Neural progenitor cell (in vitro differentiated cells): ENCODE data around the gene HES4. TPM values are rescaled to one million over a fixed set of nuclear protein-coding genes. Genes with fewer than 3 reads are reported as not detected.

ENCODE experiments used
- DNase-seq: peaks from one replicate; pipeline ENCODE4 v3.0.0-alpha.2; 2016; ENCODE audit warnings: low spot score
- H2AFZ ChIP-seq: fragments of 200-600 bp; sonication (generic); replicated peaks from 2 replicates; pipeline ENCODE4 v1.6.1; 2016; ENCODE audit warnings: antibody characterized with exemption
- H3F3A ChIP-seq: fragments of 200-600 bp; sonication (generic); 2 replicates; pipeline ENCODE4 v1.6.1; 2016; ENCODE audit warnings: antibody characterized with exemption, low read depth
- H3K27ac ChIP-seq: fragments of 200-600 bp; sonication (generic); 2 replicates; pipeline ENCODE4 v1.5.1; 2016; ENCODE audit warnings: mild to moderate bottlenecking
- H3K27me3 ChIP-seq: fragments of 200-600 bp; sonication (generic); 2 replicates; pipeline ENCODE4 v1.6.1; 2016; ENCODE audit warnings: mild to moderate bottlenecking, moderate library complexity
- H3K36me3 ChIP-seq: fragments of 200-600 bp; sonication (generic); 2 replicates; pipeline ENCODE4 v1.5.1; 2016
- H3K4me1 ChIP-seq: fragments of 200-600 bp; sonication (generic); 2 replicates; pipeline ENCODE4 v1.6.1; 2016; ENCODE audit warnings: mixed run types
- H3K4me2 ChIP-seq: fragments of 200-600 bp; sonication (generic); 2 replicates; pipeline ENCODE4 v1.6.1; 2016
- H3K4me3 ChIP-seq: fragments of 200-600 bp; sonication (generic); 2 replicates; pipeline ENCODE4 v1.5.1; 2016
- H3K79me2 ChIP-seq: fragments of 200-600 bp; sonication (generic); 2 replicates; pipeline ENCODE4 v1.6.1; 2016; ENCODE audit warnings: low read depth
- H3K9ac ChIP-seq: fragments of 200-600 bp; sonication (generic); 2 replicates; pipeline ENCODE4 v1.6.1; 2016
- H3K9me3 ChIP-seq: fragments of 200-600 bp; sonication (generic); 2 replicates; pipeline ENCODE4 v1.5.1; 2016; ENCODE audit warnings: low read depth
- H4K20me1 ChIP-seq: fragments of 200-600 bp; sonication (generic); 2 replicates; pipeline ENCODE4 v1.6.1; 2016; ENCODE audit warnings: low read depth
- H3K27ac Mint-ChIP-seq: 3 replicates; pipeline ENCODE4 v1.8.0; 2021; ENCODE audit warnings: mixed read lengths
- H3K27me3 Mint-ChIP-seq: 2 replicates; pipeline ENCODE4 v1.8.0; 2022; ENCODE audit warnings: low read depth, mild to moderate bottlenecking, inconsistent platforms, moderate library complexity, mixed read lengths; ENCODE audit not compliant: insufficient read depth
- H3K36me3 Mint-ChIP-seq: 3 replicates; pipeline ENCODE4 v1.8.0; 2021; ENCODE audit warnings: mixed read lengths
- H3K4me1 Mint-ChIP-seq: 3 replicates; pipeline ENCODE4 v1.8.0; 2021; ENCODE audit warnings: mixed read lengths
- H3K4me3 Mint-ChIP-seq: 3 replicates; pipeline ENCODE4 v1.8.0; 2021; ENCODE audit warnings: mild to moderate bottlenecking, moderate library complexity, mixed read lengths
- H3K9me3 Mint-ChIP-seq: 3 replicates; pipeline ENCODE4 v1.8.0; 2020; ENCODE audit warnings: mixed read lengths
- EZH2 ChIP-seq: fragments of 200-600 bp; sonication (generic); IDR thresholded peaks from 2 replicates; pipeline ENCODE4 v1.6.1; 2017; ENCODE audit warnings: antibody characterized with exemption, mild to moderate bottlenecking, moderate library complexity
- EZH2phosphoT487 ChIP-seq: fragments of 200-600 bp; sonication (generic); IDR thresholded peaks from 2 replicates; pipeline ENCODE4 v1.6.1; 2017; ENCODE audit warnings: antibody characterized with exemption
- total RNA-seq: library from RNA; depleted of rRNA; stranded (reverse); fragments of >200 nt; gene quantifications from 2 replicates; pipeline ENCODE4 v1.2.3, GENCODE V29; 2015; ENCODE audit warnings: low replicate concordance
- TF ChIP-seq, protein P1 (sequence below): fragments of 200-600 bp; sonication (generic); IDR thresholded peaks from 2 replicates; pipeline ENCODE4 v1.5.1; 2017; ENCODE audit warnings: antibody characterized with exemption, mild to moderate bottlenecking

Gene HES4
- total RNA-seq, 1 donor from 2014 or later: 7.6 TPM

DNA sequence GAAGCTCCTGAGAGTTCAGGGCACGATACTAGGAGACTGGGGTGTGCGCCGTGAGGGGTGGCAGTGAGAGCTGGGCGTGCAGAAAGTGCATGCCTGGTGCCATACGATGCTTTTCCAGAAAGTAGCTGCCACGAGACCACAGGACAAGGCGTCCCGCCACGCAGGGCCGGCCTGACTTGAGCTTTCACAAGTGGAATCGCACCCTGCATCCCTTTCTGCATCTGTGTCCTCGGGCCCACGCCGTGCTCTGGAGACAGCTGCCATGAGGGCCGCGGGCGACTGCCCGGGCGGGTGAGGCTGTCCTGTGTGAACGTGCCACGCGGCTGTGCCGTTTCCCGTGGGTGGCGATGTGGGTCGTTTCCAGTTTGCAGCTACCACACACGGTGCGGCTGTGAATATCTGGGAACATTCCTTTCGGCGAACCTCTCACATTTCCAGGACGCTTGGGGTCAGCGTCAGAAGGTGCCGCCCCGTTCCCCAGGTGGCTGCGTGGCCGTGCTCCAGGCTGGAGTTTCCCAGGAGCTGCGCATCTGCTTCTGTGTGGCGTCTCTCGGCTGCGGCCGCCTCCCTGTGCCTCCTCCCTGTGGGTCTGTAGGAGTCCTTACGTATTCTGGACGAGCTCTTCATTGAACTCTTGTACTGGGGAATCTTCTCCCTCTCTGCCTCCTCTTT is 17.0 kb downstream of the HES4 start:
- Mint-ChIP-seq H3K4me1 (peaks cover 11% of the 10 kb centered on the region), H3K27me3 (peaks cover 18% of the 10 kb centered on the region), H3K4me3 (peak overlapping the region; percentile 46), H3K36me3 (peaks cover 3% of the 10 kb centered on the region), H3K9me3 (peaks cover 4% of the 10 kb centered on the region), H3K27ac (peak overlapping the region; percentile 79)
- Histone ChIP-seq H2AFZ (no peak overlapping the region), H3K9ac (no peak overlapping the region), H3K4me2 (no peak overlapping the region), H3K27ac (no peak overlapping the region), H3K9me3 (no peaks in the 10 kb centered on the region), H3F3A (no peaks in the 10 kb centered on the region), H3K4me3 (no peak overlapping the region), H3K36me3 (no peaks in the 10 kb centered on the region), H3K27me3 (peaks cover 76% of the 10 kb centered on the region), H3K79me2 (no peaks in the 10 kb centered on the region), H4K20me1 (no peaks in the 10 kb centered on the region), H3K4me1 (no peaks in the 10 kb centered on the region)
- TF ChIP-seq, protein P1, sequence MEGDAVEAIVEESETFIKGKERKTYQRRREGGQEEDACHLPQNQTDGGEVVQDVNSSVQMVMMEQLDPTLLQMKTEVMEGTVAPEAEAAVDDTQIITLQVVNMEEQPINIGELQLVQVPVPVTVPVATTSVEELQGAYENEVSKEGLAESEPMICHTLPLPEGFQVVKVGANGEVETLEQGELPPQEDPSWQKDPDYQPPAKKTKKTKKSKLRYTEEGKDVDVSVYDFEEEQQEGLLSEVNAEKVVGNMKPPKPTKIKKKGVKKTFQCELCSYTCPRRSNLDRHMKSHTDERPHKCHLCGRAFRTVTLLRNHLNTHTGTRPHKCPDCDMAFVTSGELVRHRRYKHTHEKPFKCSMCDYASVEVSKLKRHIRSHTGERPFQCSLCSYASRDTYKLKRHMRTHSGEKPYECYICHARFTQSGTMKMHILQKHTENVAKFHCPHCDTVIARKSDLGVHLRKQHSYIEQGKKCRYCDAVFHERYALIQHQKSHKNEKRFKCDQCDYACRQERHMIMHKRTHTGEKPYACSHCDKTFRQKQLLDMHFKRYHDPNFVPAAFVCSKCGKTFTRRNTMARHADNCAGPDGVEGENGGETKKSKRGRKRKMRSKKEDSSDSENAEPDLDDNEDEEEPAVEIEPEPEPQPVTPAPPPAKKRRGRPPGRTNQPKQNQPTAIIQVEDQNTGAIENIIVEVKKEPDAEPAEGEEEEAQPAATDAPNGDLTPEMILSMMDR: no peak
- no peak for TF ChIP-seq EZH2
- TF ChIP-seq EZH2phosphoT487: no peak
- DNase-seq: no peak

DNA sequence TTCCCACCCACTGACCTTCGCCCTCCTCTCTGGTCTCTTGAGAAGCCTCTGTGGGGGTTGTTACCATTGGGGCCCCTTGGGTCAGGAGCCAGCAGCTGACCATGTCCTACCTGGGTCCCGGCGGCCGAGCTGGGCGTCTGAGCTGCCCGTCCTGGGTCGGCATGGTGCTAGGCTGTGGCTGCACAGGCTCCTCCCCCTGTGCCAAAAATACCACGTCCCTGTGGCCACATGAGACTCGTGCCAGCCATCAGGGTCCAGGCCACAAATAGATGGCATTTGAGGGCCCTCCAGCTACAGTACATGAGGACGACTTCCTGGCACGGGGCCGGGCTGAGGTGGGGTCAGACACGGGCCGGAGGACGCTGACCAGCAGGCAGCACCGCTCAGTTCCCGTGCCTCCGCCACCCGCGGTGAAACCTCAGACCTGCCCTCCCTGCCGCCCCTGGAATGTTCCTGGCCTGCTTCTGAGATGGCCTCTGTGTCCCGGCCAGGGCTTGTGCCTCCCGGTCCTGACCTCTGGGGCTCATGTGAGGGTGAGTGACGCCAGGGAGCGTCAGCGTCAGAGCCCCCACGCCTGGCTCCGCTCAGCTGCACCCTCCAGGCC is 17.8 kb downstream of the HES4 start, which contains the start of gene PERM1:
Gene PERM1 (minus strand): TSS at position 139 of the 604 bp plus-strand sequence. CDS start 1,064 bp downstream, outside the sequence.
- Mint-ChIP-seq H3K4me3 (no peak within 1 kb of the TSS), H3K27me3 (peaks cover 18% of the 10 kb centered on the region), H3K4me1 (peaks cover 11% of the 10 kb centered on the region), H3K27ac (peak within 1 kb of the TSS; percentile 79), H3K9me3 (peaks cover 4% of the 10 kb centered on the region), H3K36me3 (peaks cover 3% of the 10 kb centered on the region)
- H3F3A ChIP-seq: no peaks in the 10 kb centered on the region
- DNase-seq: no peak
- no peaks in the 10 kb centered on the region for H3K36me3 ChIP-seq
- H3K4me3 ChIP-seq: no peak within 1 kb of the TSS
- no peaks in the 10 kb centered on the region for H4K20me1 ChIP-seq
- no peaks in the 10 kb centered on the region for H3K4me1 ChIP-seq
- H3K79me2 ChIP-seq: no peaks in the 10 kb centered on the region
- no peak within 1 kb of the TSS for H3K27ac ChIP-seq
- H2AFZ ChIP-seq: no peak within 1 kb of the TSS
- no peaks in the 10 kb centered on the region for H3K9me3 ChIP-seq
- H3K4me2 ChIP-seq: no peak within 1 kb of the TSS
- H3K27me3 ChIP-seq: peaks cover 68% of the 10 kb centered on the region
- no peak within 1 kb of the TSS for H3K9ac ChIP-seq
- TF ChIP-seq, protein P1: no peak
- TF ChIP-seq EZH2 (no peak), EZH2phosphoT487 (no peak)

DNA sequence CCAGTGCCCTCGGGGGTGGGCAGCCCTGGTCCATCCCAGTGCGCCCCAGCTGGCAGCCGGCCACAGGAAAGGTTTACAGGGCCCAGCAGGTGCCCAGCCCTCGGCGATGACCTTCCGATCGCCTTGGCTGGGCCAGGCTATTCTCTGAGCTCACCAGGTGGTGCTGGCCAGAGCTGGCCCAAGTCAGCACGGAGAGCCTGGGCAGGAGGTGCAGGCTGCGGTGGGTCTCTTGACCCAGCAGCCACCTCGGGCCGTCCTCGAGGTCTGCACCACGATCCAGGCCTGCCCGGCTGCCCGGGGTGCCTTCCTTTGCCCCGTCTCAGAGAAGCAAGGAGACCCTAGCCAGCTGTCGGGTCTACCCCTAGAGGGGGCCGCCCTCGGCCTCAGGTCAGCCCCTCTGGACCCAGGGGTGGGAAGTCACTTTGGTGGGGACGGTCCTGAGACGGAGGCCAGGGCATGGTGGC is 18.4 kb downstream of the HES4 start:
- H4K20me1 ChIP-seq: no peaks in the 10 kb centered on the region
- no peak overlapping the region for H3K4me3 ChIP-seq
- TF ChIP-seq EZH2phosphoT487: no peak
- TF ChIP-seq, protein P1: no peak
- TF ChIP-seq EZH2: no peak
- Mint-ChIP-seq H3K9me3 (peaks cover 4% of the 10 kb centered on the region), H3K27me3 (peaks cover 18% of the 10 kb centered on the region), H3K27ac (no peak overlapping the region), H3K4me1 (peaks cover 11% of the 10 kb centered on the region), H3K4me3 (no peak overlapping the region), H3K36me3 (peaks cover 3% of the 10 kb centered on the region)
- no peak overlapping the region for H3K9ac ChIP-seq
- H3K79me2 ChIP-seq: no peaks in the 10 kb centered on the region
- H3K27ac ChIP-seq: no peak overlapping the region
- H3K27me3 ChIP-seq: peaks cover 63% of the 10 kb centered on the region
- no peaks in the 10 kb centered on the region for H3K36me3 ChIP-seq
- DNase-seq: no peak
- H3K4me1 ChIP-seq: no peaks in the 10 kb centered on the region
- H3K4me2 ChIP-seq: no peak overlapping the region
- H2AFZ ChIP-seq: no peak overlapping the region
- no peaks in the 10 kb centered on the region for H3F3A ChIP-seq
- no peaks in the 10 kb centered on the region for H3K9me3 ChIP-seq
